ENCODE results near the gene TBC1D8B. TPM values are rescaled to one million over a fixed set of nuclear protein-coding genes. Genes with fewer than 3 reads are reported as not detected.

Gene TBC1D8B
- total and polyA plus RNA-seq, 2 of the 4 experiments (the other 2 are of a cell fraction), result 8.3 to 10.4 TPM

- dilution Hi-C loops (cut with HindIII; ENCODE audit: low sequenced_read_pairs, unreplicated experiment) (no loop called here), in situ Hi-C loops (cut with MboI; ENCODE audit: low sequenced_read_pairs) (no loop called here), intact Hi-C loops (cut with micrococcal nuclease) (no loop called here)
- Histone ChIP-seq H2AK5ac (ENCODE audit: low read depth, low read length) (no peak overlapping the region), H2BK20ac (ENCODE audit: low read depth, low read length) (no peak overlapping the region), H3K9me1 (ENCODE audit: insufficient read depth, low read length) (no peaks in the 10 kb centered on the region), H2AFZ (replicated peaks; ENCODE audit: low read length, poor library complexity) (no peak overlapping the region), H3K27me3 (ENCODE audit: control insufficient read depth, insufficient read depth, low read length) (peaks cover 17% of the 10 kb centered on the region), H4K20me1 (ENCODE audit: insufficient read depth, low read length) (no peaks in the 10 kb centered on the region), H3K27ac (ENCODE audit: insufficient read depth, low read length) (no peak overlapping the region), H3K4me2 (ENCODE audit: low read depth, low read length) (no peak overlapping the region), H2BK5ac (ENCODE audit: low read depth, low read length, poor library complexity, severe bottlenecking) (no peak overlapping the region), H3K79me1 (ENCODE audit: low read depth in 1 of 2, low read length in 2 of 2) (no peaks in the 10 kb centered on the region), H4K91ac (ENCODE audit: insufficient read depth, low read depth, low read length) (no peak overlapping the region), H2AK9ac (replicated peaks; ENCODE audit: low read depth, low read length, poor library complexity) (no peak overlapping the region), H2BK120ac (ENCODE audit: low read depth, low read length) (no peak overlapping the region), H3K23ac (ENCODE audit: low read depth, low read length) (no peak overlapping the region), H3K56ac (ENCODE audit: extremely low read depth, insufficient read depth, low read length) (no peak overlapping the region), H3K4me3 (ENCODE audit: insufficient read depth, low read depth, low read length) (no peak overlapping the region), H3K18ac (ENCODE audit: low read depth, low read length) (no peak overlapping the region), H3K4me1 (ENCODE audit: control insufficient read depth, insufficient read depth, low read length) (no peaks in the 10 kb centered on the region), H3K9me3 (ENCODE audit: control insufficient read depth, insufficient read depth, low read length) (no peaks in the 10 kb centered on the region), H3K4ac (ENCODE audit: low read depth, low read length) (no peak overlapping the region), H3K14ac (replicated peaks; ENCODE audit: low read depth, low read length) (no peak overlapping the region), H2BK15ac (ENCODE audit: low read depth, low read length) (no peak overlapping the region), H3K9ac (ENCODE audit: low read depth, low read length) (no peak overlapping the region), H3K36me3 (ENCODE audit: control insufficient read depth, insufficient read depth, low read length) (no peaks in the 10 kb centered on the region), H4K5ac (ENCODE audit: low read depth, low read length) (no peak overlapping the region), H4K8ac (ENCODE audit: low read depth in 2 of 2, low read length in 2 of 2) (no peak overlapping the region)
- no CpG with 5 or more reads among the region's 1 CpG for WGBS, 2 experiments (ENCODE audit: extremely low coverage in 2 of 2, insufficient read length in 1 of 2)
- POLR2A ChIA-PET (ENCODE audit: unreplicated experiment), result no interaction called here
- BruUV-seq (replicated peaks), result no TSS peak
- TF ChIP-seq CTCF (conservative IDR thresholded peaks at IDR 0.05; ENCODE audit: low read depth, low read length), result no peak
- TF ChIP-seq MAZ (IDR thresholded peaks at IDR 0.05; ENCODE audit: borderline replicate concordance, low read depth, low read length), result no peak
- TF ChIP-seq POLR2A (IDR thresholded peaks at IDR 0.05; ENCODE audit: low read depth, low read length), result no peak
- TF ChIP-seq NFE2L2 (IDR thresholded peaks at IDR 0.05; ENCODE audit: low read depth, low read length), result no peak
- no peak for TF ChIP-seq RFX5 (IDR thresholded peaks at IDR 0.05; ENCODE audit: low read depth, low read length)
- no peak for TF ChIP-seq ELK1 (IDR thresholded peaks at IDR 0.05; ENCODE audit: borderline replicate concordance, low read depth, low read length)
- no peak for TF ChIP-seq CEBPB (IDR thresholded peaks at IDR 0.05; ENCODE audit: low read depth, low read length)
- TF ChIP-seq FOS (IDR thresholded peaks at IDR 0.05; ENCODE audit: low read depth, low read length), result no peak
- TF ChIP-seq RAD21 (IDR thresholded peaks at IDR 0.05; ENCODE audit: low read length), result no peak
- TF ChIP-seq USF2 (IDR thresholded peaks at IDR 0.05; ENCODE audit: low read depth, low read length), result no peak
- no peak for TF ChIP-seq CHD1 (IDR thresholded peaks at IDR 0.05; ENCODE audit: low read depth, low read length)
- no peak for TF ChIP-seq MAFK (IDR thresholded peaks at IDR 0.05; ENCODE audit: low read depth, low read length)
- TF ChIP-seq BHLHE40 (IDR thresholded peaks at IDR 0.05; ENCODE audit: low read depth, low read length), result no peak
- TF ChIP-seq RCOR1 (IDR thresholded peaks at IDR 0.05; ENCODE audit: insufficient replicate concordance, low read length), result no peak
- TF ChIP-seq SMC3 (IDR thresholded peaks at IDR 0.05; ENCODE audit: low read depth, low read length), result no peak
- TF ChIP-seq MXI1 (IDR thresholded peaks at IDR 0.05; ENCODE audit: borderline replicate concordance, low read depth, low read length), result no peak
- DNase-seq, result no peak
- CTCF ChIA-PET, result no interaction called here
- ATAC-seq (ENCODE audit: low read depth), result no peak
Observed at GRCh38 chrX:106889468-106889867, 87.0 kb downstream of the TBC1D8B start.
